Omental fat pad (tissue), 4 donors: Measurements from ENCODE around the gene FBLN2. TPM values are rescaled to one million over a fixed set of nuclear protein-coding genes. Genes with fewer than 3 reads are reported as not detected.

ENCODE experiments used
- ATAC-seq: fragments of 150-250 bp; one replicate; pipeline ENCODE4 v1.9.1; 2016; ENCODE audit warnings: mild to moderate bottlenecking, moderate library complexity; ENCODE audit not compliant: low FRiP score
- DNase-seq: peaks from one replicate; pipeline ENCODE4 v3.0.0-alpha.2; 2019; ENCODE audit warnings: low spot score
- total RNA-seq, 4 donors: library from RNA; depleted of rRNA; stranded (reverse); fragments of >200 nt; gene quantifications; one replicate each; pipeline ENCODE4 v1.1.0, GENCODE V29; 2016
- TF ChIP-seq, protein P1 (sequence below), 3 donors: fragments of 450-650 bp; IDR thresholded peaks; one replicate each; pipeline ENCODE4 v1.5.1; 2016 to 2017; ENCODE audit warnings: antibody characterized with exemption in 3 of 3, mild to moderate bottlenecking in 3 of 3, moderate library complexity in 2 of 3

Gene FBLN2
- total RNA-seq, 4 donors from 2014 or later, result 156 to 568 (median 187) TPM

DNA sequence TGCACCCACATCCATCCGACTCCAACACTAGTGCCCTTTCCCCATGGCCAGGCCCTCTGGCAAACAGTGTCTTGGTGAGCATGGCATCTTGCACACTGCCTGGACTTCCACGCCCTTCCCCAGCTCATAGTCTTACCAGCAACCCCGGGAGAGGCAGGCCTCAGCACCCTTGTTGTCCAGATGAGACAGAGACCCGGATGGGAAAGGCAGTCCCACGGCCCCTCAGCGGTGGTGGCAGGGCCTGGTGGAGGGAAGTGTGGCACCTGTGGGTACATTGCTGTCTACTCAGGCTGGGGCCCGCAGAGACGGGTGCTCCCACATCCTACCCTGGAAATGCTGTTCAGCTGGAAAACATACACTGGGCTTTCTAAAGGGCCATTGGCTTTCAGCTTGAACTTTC is 40.4 kb upstream of the FBLN2 start:
- TF ChIP-seq, protein P1, sequence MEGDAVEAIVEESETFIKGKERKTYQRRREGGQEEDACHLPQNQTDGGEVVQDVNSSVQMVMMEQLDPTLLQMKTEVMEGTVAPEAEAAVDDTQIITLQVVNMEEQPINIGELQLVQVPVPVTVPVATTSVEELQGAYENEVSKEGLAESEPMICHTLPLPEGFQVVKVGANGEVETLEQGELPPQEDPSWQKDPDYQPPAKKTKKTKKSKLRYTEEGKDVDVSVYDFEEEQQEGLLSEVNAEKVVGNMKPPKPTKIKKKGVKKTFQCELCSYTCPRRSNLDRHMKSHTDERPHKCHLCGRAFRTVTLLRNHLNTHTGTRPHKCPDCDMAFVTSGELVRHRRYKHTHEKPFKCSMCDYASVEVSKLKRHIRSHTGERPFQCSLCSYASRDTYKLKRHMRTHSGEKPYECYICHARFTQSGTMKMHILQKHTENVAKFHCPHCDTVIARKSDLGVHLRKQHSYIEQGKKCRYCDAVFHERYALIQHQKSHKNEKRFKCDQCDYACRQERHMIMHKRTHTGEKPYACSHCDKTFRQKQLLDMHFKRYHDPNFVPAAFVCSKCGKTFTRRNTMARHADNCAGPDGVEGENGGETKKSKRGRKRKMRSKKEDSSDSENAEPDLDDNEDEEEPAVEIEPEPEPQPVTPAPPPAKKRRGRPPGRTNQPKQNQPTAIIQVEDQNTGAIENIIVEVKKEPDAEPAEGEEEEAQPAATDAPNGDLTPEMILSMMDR (IDR thresholded peaks at IDR 0.05), result no peak
- DNase-seq, result no peak
- no peak for ATAC-seq

DNA sequence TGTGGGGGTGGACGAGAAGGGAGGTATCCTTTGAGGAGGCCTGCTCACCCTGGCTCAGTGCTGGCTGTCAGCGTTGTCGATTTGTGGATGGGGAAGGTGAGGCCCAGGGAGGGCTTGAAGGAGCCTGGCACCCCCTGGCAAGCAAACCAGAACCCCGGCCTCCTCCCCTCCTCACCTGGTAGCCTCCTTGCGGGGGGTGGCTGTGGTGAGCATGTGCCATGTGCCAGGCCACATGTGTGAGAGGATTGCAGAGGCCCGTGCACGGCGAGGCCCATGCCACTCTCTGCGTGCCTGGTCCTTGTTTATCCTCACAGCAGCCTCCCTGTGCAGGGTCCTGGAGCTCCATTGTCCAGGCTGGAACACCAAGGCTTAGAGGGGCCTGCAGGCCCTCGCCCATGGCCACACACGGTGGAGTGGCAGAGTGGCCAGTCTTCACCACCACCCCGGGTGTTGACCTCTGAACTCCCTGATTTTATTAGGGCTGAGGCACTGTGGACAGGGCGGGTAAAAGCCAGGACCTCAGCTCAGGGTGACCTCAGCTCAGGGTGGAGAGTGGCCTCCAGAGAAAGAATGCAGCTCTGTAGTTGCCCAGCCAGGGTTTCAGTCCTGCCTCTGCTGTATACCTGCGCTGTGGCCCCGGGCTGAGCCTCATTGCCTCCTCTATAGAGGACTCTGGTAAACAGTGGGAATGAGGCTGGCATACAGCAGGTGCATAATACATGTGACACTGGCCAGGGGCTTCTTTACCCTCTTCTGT is 39.7 kb upstream of the FBLN2 start:
- DNase-seq (no peak), ATAC-seq (no peak)
- TF ChIP-seq, protein P1 (IDR thresholded peaks at IDR 0.05), result no peak

DNA sequence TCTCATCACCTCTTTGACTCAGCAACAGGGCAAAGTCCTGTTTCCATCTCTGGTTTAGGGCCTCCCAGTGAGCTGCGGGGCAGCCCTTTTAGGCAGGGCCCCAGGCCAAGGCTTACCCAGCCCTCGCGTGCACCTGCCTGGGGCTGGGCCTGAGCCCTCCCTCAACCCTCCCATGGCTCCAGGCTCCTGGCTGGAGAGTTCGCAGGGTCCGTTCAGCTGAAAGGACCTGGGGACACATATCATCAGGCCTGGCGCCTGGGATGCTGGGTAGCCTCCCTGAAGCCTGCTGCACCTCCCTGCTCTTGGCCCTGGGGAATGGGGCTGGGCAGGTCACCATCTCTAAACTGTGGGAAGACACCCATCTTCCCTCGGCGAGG is 39.1 kb upstream of the FBLN2 start:
- DNase-seq (no peak), ATAC-seq (no peak)

DNA sequence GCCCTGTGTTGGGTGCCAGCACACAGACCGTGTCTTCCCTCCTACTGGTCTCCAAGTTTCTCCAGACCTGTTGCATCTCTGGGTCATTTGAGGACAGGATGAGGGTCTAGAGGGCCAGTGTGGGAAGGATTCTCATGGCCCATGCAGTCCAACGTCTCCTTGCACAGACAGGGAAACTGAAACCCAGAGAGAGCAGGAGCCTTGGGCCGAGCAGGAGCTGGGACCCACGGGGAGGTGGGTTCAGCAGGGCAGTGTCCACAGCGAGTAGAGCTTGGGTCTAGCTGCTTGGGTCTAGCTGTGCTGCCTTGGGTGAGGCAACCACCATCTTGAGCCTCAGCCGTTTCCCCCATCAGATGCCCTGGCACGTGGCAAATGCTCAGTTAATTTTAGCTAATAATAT is 36.5 kb upstream of the FBLN2 start:
- TF ChIP-seq, protein P1 (IDR thresholded peaks at IDR 0.05), result no peak
- DNase-seq (no peak), ATAC-seq (no peak)

More for the DNA sequence above, 39.1 kb upstream of the FBLN2 start:
- TF ChIP-seq, protein P1 (IDR thresholded peaks at IDR 0.05), result no peak

DNA sequence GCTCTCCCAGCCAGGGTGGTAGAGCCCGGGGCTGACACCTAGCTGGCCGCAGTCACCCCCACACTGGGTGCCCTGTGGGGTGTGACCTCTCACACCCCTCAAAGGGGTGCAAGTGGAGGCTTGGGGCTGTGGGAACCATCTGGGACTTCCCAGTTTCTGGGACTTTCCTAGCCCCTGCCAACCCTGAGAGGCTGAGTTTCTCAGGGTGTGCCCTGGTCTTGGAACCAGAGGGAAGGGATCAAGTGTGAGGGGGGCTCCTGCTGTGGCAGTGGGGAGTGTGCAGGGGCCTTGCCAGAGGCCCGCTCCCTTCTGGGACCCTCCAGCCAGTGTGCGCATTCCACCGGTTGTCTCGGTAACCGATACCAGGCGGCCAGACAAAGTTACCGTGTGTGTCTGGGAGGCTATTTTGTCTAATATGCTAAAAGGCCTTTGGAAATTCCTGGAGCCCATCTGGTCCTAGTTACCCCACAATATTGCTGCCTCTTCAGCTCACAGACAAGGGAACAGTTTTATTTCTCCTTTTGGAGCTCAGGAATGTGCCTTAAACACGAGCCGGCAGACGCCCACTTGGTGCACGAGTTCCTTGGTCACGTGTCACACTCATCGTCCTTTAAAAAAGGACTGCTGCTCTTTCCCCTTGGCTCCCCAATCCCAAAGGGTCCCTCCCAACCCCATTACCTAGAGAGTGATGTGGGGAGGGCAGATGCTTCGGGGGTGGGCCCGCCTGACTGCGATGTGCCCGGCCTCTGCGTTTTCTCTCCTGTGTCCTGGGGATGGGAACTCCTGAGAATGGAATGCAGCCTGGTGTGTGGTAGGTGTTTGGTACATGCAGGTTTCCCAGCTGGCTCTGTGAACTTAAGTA is 35.6 kb upstream of the FBLN2 start:
- TF ChIP-seq, protein P1 (IDR thresholded peaks at IDR 0.05), result no peak
- no peak for DNase-seq
- no peak for ATAC-seq

DNA sequence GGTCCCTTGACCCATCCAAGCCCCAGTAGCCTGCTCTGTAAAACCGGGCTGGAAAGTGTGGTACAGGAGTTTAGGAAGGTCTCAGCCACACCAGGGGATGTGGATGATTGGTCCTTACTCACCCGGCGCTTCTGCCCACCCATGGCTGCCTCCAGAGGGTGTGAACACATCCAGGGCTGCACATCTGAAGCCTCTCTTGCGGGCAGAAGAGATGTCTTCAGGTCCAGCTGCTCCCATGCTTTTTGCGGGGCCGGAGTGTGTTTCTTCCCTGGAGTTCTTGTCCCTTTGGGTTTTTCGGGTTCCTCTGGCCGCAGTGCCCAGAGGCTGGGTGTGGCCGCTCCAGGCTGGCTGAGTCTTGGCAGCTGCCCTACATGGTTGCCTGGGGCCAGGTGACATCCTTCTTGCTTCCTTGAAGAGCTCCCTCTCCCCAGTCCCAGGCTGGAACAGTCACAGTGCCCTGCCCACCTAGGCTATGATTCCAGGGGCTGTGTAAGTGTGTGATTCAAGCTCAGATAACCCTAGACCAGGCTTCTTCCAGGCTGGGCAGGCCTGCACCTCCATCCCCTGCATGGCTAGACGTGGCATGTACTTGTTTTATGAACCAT is 34.9 kb upstream of the FBLN2 start:
- TF ChIP-seq, protein P1 (IDR thresholded peaks at IDR 0.05), result no peak
- ATAC-seq (no peak), DNase-seq (no peak)
